ENCODE data around the gene GBP4. TPM values are rescaled to one million over a fixed set of nuclear protein-coding genes. Genes with fewer than 3 reads are reported as not detected.

The GBP4 gene
- total and polyA plus RNA-seq, 9 donors = 5.7 to 40.8 (median 9.8) TPM

Other genes starting within 250 kb of the GBP4 start
- gene KYAT3, start 206.3 kb downstream of the GBP4 start, total RNA-seq = 10 to 100 TPM; 20.4 to 35.5 (median 25.7) TPM
- 10 to 100 TPM; 21.2 to 40.3 TPM for gene KYAT3, start 206.3 kb downstream of the GBP4 start, polyA plus RNA-seq
- 10 to 100 TPM; 12.4 to 30.0 (median 22.5) TPM for gene RBMXL1, start 206.3 kb downstream of the GBP4 start, total RNA-seq
- 10 to 100 TPM in 1 of 2 donors, 1 to 10 TPM in 1; 8.8 to 15.2 TPM for gene RBMXL1, start 206.3 kb downstream of the GBP4 start, polyA plus RNA-seq
- gene GBP3, start 176.1 kb downstream of the GBP4 start, total RNA-seq = 10 to 100 TPM in 6 of 7 donors, 1 to 10 TPM in 1; 7.3 to 24.1 (median 14.2) TPM
- 10 to 100 TPM in 1 of 2 donors, 1 to 10 TPM in 1; 5.0 to 24.9 TPM for gene GBP3, start 176.1 kb downstream of the GBP4 start, polyA plus RNA-seq
- gene GBP1, start 133.7 kb downstream of the GBP4 start, total RNA-seq = 10 to 100 TPM; 16.4 to 27.1 (median 20.8) TPM
- gene GBP1, start 133.7 kb downstream of the GBP4 start, polyA plus RNA-seq = 10 to 100 TPM; 15.2 to 41.7 TPM
- 100 to 1,000 TPM in 1 of 7 donors, 10 to 100 TPM in 6; 39.3 to 105 (median 65.8) TPM for gene GBP2, start 72.8 kb downstream of the GBP4 start, total RNA-seq
- gene GBP2, start 72.8 kb downstream of the GBP4 start, polyA plus RNA-seq = 100 to 1,000 TPM in 1 of 2 donors, 10 to 100 TPM in 1; 74.9 to 237 TPM
- gene GBP7, start 22.9 kb downstream of the GBP4 start, total RNA-seq = under 1 TPM in 2 of 7 donors, not detected in 5; 0.15 to 0.28 TPM
- not detected for gene GBP7, start 22.9 kb downstream of the GBP4 start, polyA plus RNA-seq
- gene GBP5, start 73.9 kb upstream of the GBP4 start, total RNA-seq = 1 to 10 TPM; 1.0 to 3.2 (median 1.4) TPM
- gene GBP5, start 73.9 kb upstream of the GBP4 start, polyA plus RNA-seq = 1 to 10 TPM in 1 of 2 donors, under 1 TPM in 1; 0.77 to 8.6 TPM
- under 1 TPM in 6 of 7 donors, not detected in 1; 0.18 to 0.77 (median 0.34) TPM for gene GBP6, start 165.1 kb upstream of the GBP4 start, total RNA-seq
- under 1 TPM; 0.18 to 0.50 TPM for gene GBP6, start 165.1 kb upstream of the GBP4 start, polyA plus RNA-seq